GM13976 (cell line): ENCODE results near the gene PBOV1.
"Not testable (repeated sequence)": the region's sequence is repeated elsewhere in the genome, so short reads cannot be mapped to it uniquely, and the experiment has no call there.

Experiments
- DNase-seq: peaks from one replicate; pipeline ENCODE4 v3.0.0; 2012; ENCODE audit warnings: low spot score
- CTCF ChIP-seq: IDR thresholded peaks from 2 replicates; pipeline ENCODE4 v1.5.1; 2012; ENCODE audit warnings: borderline replicate concordance, mild to moderate bottlenecking; ENCODE audit not compliant: insufficient read depth; ENCODE audit errors: extremely low read depth, missing control alignments, control extremely low read depth
- in situ Hi-C: fragments of 300-500 bp; cut with MboI; formaldehyde crosslinking; loops from one replicate; pipeline ENCODE4 v1.12.0; 2022; ENCODE audit warnings: low sequenced_read_pairs, mixed read lengths, inconsistent platforms; ENCODE audit not compliant: unreplicated experiment

Gene PBOV1

GRCh38 chr6:138215093-138215782 lies 3.1 kb downstream of the PBOV1 start:
- in situ Hi-C loops = no loop called here
- no peak for DNase-seq
- no peak for TF ChIP-seq CTCF

- in situ Hi-C loops, DNase-seq: not testable (repeated sequence)
These were observed 5.8 kb downstream of the PBOV1 start for GRCh38 chr6:138212530-138212929.

- no peak for TF ChIP-seq CTCF
- in situ Hi-C loops = no loop called here
- DNase-seq = no peak
These were observed 6.7 kb downstream of the PBOV1 start for GRCh38 chr6:138211601-138212000.

GRCh38 chr6:138211048-138211581 lies 7.2 kb downstream of the PBOV1 start:
- in situ Hi-C loops = no loop called here
- DNase-seq = no peak
- TF ChIP-seq CTCF = no peak

GRCh38 chr6:138206862-138207261 lies 11.4 kb downstream of the PBOV1 start:
- no peak for DNase-seq
- no peak for TF ChIP-seq CTCF
- in situ Hi-C loops = no loop called here

GRCh38 chr6:138205437-138206094 lies 12.7 kb downstream of the PBOV1 start:
- in situ Hi-C loops = no loop called here
- TF ChIP-seq CTCF = no peak
- no peak for DNase-seq

GRCh38 chr6:138204792-138205384 lies 13.4 kb downstream of the PBOV1 start:
- in situ Hi-C loops = no loop called here
- no peak for DNase-seq
- TF ChIP-seq CTCF = no peak
